NCI-H526 (cell line): ENCODE results near the gene DTX3.

ENCODE experiments used
- DNase-seq, 2 experiments: peaks; one replicate each; lab custom pipeline; 2025; lab: John Stamatoyannopoulos, UW

The DTX3 gene

DNA sequence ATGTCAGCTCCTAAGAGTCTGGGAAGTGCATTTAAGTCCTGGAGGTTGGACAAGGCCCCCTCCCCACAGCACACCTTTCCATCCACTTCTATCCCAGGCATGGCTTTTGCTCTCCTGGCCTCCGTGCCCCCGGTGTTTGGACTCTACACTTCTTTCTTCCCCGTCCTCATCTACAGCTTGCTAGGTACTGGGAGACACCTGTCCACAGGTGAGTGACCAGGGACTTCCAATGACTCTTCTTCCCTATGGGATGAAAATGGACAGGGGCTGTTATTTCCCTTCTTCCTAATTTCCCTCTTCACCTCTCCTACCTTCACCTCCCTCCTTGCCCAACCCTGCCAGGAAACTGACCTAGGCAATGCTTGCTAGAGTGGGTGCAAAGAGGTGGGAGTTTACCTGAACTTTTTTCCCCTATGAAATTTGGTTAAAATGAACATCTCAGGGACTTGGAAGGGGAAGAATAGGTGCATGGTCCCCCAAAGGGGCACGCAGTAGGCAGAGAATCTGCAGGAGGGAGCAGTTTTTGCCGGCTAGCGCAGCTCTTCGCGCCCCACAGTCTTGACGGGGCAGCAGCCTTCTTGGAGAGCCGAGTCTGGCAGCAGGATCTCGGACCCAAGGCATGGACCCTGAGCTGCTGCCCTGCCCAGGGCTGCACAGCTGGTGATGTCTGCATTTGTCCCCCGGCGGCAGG lies 15.8 kb downstream of the DTX3 start:
- DNase-seq, result no peak

GRCh38 chr12:57620936-57621496 lies 16.4 kb downstream of the DTX3 start:
- DNase-seq, result no peak

DNA sequence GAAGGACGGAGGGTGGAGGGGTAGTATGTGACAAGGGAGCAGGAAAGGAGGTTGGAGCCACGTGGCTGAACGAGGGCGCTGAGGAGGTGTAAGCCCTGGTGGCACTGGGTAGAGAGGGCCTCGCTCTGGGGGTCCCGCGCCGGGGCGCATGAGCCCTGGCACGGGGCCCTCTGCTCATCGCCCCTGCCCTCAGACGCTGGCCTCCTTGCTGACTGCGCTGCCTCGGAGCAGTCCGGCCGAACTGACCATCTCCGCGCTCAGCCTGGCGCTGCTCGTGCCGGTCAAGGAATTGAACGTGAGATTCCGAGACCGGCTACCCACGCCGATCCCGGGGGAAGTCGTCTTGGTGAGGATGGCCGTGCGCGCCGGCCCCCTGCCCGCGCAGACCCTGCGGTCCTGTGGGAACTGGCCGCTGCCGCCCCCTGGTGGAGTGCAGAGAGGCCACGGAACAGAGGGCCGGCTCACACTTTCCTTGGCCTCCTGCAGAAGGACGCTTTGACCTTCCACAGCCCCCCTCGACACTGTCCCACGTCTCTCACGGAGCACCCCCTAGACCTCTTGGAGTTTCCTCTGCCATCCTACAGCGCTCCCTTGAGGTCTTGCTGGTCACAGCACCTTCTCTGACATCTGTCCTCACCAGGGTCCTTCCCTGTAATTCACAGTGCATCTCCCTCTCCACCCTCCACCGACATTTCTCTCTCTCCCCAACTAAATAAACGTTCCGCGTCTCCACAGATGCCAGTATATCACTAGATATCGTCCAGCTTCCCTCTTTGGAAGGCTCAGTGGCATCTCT lies 17.1 kb downstream of the DTX3 start:
- DNase-seq, result peak in 1 of 2 experiments; percentile 76

- no peak for DNase-seq
These were observed 17.9 kb downstream of the DTX3 start for GRCh38 chr12:57622293-57623245.

DNA sequence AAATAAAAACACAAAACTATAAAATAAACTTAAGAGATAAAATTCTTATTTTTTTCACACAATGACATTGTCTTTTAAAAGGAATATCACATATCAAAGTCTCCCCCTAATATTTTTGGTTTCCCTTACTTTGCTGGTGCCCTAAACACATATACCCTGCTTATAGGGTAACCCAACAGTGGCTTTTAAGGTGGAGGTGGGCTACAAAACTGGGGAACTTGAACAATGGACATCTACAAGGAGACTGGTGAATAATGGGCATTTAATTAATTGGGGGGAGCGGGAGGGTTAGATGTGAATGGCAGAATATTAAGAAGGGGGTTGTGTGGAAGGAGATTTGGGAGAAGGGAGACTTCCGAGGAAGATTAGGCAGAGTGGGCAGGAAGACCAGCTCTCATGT lies 18.8 kb downstream of the DTX3 start:
- DNase-seq, result no peak

- DNase-seq, result no peak
These were observed 19.3 kb downstream of the DTX3 start for GRCh38 chr12:57623811-57624390.

DNA sequence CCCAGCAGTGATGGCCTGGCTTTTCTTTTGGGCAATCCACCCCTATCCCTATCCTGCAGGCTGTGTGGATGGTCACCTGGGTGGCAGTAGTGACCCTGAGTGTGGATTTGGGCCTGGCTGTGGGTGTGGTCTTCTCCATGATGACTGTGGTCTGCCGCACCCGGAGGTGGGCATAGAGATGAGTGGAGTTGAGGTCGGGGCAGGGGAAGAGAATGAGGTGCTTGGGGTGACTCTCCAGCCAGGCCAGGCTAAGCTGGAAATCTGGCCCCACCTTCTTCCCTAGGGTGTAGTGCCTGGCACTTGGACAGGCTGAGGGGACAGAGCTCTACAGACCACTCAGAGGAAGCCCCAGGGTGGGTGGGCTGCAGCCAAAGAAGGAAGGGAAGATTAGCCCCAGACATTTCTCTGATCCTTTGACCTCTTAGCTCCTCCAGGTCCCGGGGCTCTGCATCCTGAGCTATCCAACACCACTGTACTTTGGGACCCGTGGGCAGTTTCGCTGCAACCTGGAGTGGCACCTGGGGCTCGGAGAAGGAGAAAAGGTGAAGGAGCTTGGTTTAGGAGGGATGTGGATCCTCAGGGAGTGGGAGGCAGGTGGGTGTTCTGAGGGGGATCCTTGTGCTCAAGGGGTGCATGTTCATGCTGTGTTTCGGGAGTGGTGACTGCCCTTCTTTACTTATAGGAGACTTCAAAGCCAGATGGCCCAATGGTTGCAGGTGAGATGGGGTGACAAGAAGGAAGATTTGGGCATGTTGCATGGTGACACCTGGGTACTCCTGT lies 20.0 kb downstream of the DTX3 start:
- no peak for DNase-seq

- DNase-seq, result no peak
These were observed 20.8 kb downstream of the DTX3 start for GRCh38 chr12:57625261-57626032.

DNA sequence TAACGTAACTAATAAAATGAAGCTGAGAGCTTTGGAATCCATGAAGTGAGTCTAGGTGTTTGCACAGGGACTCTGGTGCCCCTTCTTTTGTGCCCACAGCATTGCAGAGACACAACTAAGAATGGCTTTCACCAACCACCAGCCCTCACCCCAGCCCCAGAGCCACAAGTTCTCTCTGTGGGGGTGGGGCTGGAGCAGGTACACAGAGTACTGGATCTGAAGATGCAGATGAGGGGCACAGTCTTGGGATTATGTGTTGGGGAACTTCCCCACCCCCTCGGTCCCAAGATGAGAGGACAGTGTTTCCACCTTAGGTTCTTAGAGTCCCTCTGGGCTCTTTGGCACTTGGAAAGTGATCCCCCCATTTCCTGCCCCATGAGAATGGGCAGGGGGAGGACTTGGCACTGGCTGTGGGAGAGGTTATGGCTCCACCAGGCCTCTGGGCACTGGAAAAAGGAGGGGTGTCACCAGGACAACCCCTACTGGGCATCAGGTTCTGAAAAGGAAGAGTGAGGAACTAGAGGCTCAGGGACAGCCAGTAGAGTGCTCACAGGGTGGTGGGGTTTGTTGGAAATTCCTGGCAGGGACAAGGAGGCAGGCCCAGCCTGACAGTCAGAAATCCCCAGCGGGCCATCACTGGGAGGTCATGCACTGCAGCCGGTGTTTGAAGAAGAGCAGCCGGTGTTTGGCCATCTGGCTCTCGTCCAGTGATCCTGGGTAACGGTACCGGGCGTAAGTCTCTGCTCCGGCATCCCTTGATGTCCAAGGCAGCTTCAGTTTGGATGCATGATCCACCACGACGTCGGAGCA lies 21.7 kb downstream of the DTX3 start:
- no peak for DNase-seq

DNA sequence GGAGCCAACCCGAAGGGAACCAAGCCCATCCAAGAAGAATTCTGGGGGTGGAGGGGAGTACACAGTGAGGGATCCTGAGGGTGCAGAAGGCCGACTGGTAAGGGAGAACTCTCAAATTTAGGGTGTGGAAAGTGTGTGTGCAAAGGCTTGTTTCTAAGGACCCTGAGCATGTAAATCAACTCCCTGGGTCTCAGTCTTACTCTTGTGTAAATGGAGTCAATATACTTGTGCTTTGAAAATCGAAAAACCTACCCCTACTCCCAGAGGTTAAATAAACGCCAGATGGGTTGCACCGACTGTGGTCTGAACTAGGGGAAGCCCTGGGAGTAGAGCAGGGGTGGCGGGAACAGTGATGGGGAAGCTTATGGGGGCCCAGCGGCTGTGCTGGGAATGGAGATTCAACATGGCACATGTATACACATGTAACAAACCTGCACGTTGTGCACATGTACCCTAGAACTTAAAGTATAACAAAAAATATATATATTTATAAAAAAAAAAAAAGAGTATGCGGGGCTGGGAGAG lies 22.4 kb downstream of the DTX3 start:
- DNase-seq, result no peak

GRCh38 chr12:57627501-57628279 lies 23.1 kb downstream of the DTX3 start:
- no peak for DNase-seq

GRCh38 chr12:57628280-57629191 lies 23.9 kb downstream of the DTX3 start:
- no peak for DNase-seq

DNA sequence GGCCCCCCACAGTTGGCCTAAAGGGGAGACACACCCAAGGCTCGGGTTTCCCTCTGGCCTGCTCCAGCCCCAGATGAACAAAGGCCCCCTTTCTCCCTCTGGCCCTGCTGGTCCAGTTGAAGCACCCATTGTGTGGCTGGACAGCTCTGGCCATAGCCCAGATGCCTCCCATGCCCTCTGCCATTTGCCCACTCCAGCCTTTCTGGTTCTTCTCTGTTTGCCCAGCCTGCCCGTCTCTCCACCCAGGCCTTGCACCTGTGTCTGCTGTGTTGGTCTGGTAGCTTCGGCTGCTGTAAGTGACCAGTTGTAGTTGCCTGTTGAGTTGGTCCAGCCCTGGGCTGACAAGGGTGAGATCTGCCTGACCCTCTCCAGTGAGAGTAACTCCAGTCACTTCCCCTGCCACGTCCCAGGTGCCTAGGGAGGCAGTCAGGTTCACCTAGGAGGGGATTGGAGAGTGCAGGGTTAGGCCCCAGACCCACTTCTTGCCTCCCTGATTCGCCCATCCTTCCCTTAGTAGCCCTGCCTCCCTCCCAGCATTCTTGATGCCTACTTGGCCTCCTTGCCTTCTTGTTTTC lies 25.4 kb downstream of the DTX3 start:
- no peak for DNase-seq

DNA sequence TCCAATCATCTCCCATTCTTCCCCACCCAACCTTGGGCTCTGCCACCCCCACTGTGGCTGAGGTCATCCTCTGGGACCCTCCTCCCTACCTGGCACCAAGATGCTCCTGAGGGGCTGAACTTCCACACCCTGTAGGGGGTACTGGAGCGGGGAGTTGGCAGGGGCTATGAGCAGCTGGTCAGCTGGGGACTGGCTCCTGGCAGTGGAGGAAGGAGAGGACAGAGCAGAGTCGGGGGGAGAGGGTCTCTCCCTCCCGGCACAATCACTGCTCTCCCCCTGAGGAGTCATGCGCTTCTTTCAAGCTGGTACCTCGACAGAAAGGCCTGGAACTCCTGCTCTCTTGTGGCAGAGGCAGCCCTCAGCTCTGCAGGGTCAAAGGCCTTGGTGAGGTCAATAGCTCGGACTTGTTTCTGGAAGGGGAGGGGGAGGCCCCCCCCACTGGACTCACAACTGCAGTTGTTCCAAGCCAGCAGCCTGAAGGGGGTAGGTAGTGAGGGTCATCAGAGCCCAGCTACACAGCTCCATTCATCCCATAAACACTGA lies 26.3 kb downstream of the DTX3 start:
- DNase-seq, result no peak

DNA sequence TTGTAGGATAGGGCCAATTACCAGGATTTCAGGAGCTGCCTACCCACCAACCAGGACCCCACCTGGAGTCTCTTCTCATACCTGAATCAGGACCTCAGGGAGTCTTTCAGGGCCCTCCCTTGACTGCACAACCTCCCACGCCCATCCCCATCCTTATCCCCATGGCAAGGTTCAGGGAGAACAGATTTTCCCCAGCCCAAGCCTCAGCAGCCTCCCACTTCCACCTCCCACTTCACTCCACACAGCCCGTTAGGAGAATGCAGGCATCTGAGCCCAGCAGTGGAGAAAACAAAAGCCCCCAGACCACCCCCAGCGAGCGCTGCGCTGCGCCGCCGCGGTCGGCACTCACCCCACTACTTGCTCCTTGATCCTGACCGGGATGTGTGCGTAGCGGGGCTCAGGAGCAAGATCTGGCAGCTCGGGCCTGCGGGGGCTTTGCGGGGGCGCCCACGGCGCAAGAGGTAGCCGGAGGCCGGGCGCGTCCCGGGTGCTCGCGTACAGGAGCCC lies 27.0 kb downstream of the DTX3 start:
- no peak for DNase-seq
